Esophagus squamous epithelium (tissue), 5 donors: ENCODE data around the gene PCBP4. TPM values are rescaled to one million over a fixed set of nuclear protein-coding genes. Genes with fewer than 3 reads are reported as not detected.

ENCODE experiments used
- DNase-seq: peaks from one replicate; lab custom pipeline; 2025; lab: John Stamatoyannopoulos, UW
- H3K27ac ChIP-seq, 4 donors: fragments of 200-600 bp; sonication (generic); one replicate each; pipeline ENCODE4 v1.5.1; 2016 to 2019; ENCODE audit warnings: mild to moderate bottlenecking in 1 of 4
- H3K27me3 ChIP-seq, 4 donors: fragments of 200-600 bp; sonication (generic); 1 replicate in 3 of 4; 2 replicates in 1 of 4; pipeline versions ENCODE4 v1.5.1 to v1.6.0; 2017 to 2021; ENCODE audit warnings: antibody characterized with exemption in 1 of 4
- H3K36me3 ChIP-seq, 3 donors: fragments of 200-600 bp; sonication (generic); one replicate each; pipeline ENCODE4 v1.5.1; 2016 to 2019
- H3K4me1 ChIP-seq, 3 donors: fragments of 200-600 bp; sonication (generic); one replicate each; pipeline ENCODE4 v1.5.1; 2017 to 2019
- H3K4me3 ChIP-seq, 4 donors: fragments of 200-600 bp; sonication (generic); 1 replicate in 3 of 4; 2 replicates in 1 of 4; pipeline ENCODE4 v1.5.1; 2016 to 2019; ENCODE audit warnings: mild to moderate bottlenecking in 2 of 4, moderate library complexity in 1 of 4
- H3K9me3 ChIP-seq, 3 donors: fragments of 200-600 bp; sonication (generic); one replicate each; pipeline ENCODE4 v1.5.1; 2016 to 2019
- CTCF ChIP-seq, 6 experiments: fragments of 450-650 bp in 4 of 6; fragments of 200-600 bp in 2 of 6; sonication (generic) in 2 of 6; IDR thresholded peaks; one replicate each; pipeline ENCODE4 v1.5.1; 2016 to 2019; ENCODE audit warnings: antibody characterized with exemption in 6 of 6, mild to moderate bottlenecking in 4 of 6, moderate library complexity in 4 of 6
- POLR2A ChIP-seq, 4 donors: fragments of 450-650 bp; IDR thresholded peaks; one replicate each; pipeline ENCODE4 v1.6.1; 2017; ENCODE audit warnings: antibody characterized with exemption in 4 of 4, mild to moderate bottlenecking in 4 of 4, moderate library complexity in 3 of 4
- WGBS, 2 donors: methylation state at CpG; one replicate each; pipeline ENCODE4 v1.1.5; 2018; 5-methylcytosine and 5-hydroxymethylcytosine counted together
- intact Hi-C: fragments of 100-400 bp; cut with DNase I; formaldehyde crosslinking; loops from one replicate; pipeline ENCODE4 v1.15.0; 2022
- small RNA-seq, 4 donors: library from RNA; depleted of rRNA; stranded (forward); fragments of <200 nt; gene quantifications; one replicate each; pipeline ENCODE3, GENCODE V24; 2016
- total RNA-seq, 4 donors: library from RNA; depleted of rRNA; stranded (reverse); fragments of >200 nt; gene quantifications; one replicate each; pipeline ENCODE4 v1.1.0, GENCODE V29; 2016
- donor health status: DM: yes; HTN: yes; CAD: no.

The PCBP4 gene
- total RNA-seq, 4 donors from 2014 or later: 13.0 to 47.3 (median 19.5) TPM

GRCh38 chr3:51916418-51916817, 50.8 kb downstream of the PCBP4 start:
- H3K27me3 ChIP-seq: no peaks in the 10 kb centered on the region
- no peak overlapping the region for H3K27ac ChIP-seq
- H3K4me3 ChIP-seq: no peak overlapping the region
- no peaks in the 10 kb centered on the region for H3K9me3 ChIP-seq
- intact Hi-C loops: no loop called here
- no peak for TF ChIP-seq CTCF (IDR thresholded peaks at IDR 0.05)
- no peak for TF ChIP-seq POLR2A (IDR thresholded peaks at IDR 0.05)
- H3K4me1 ChIP-seq: no peaks in the 10 kb centered on the region
- DNase-seq: no peak
- 47 to 53% methylated on average over 5 of the region's 5 CpGs for WGBS, 2 donors
- no peaks in the 10 kb centered on the region for H3K36me3 ChIP-seq

GRCh38 chr3:51908026-51908425, 59.2 kb downstream of the PCBP4 start:
- Histone ChIP-seq H3K4me3 (no peak overlapping the region), H3K27ac (no peak overlapping the region), H3K36me3 (no peaks in the 10 kb centered on the region), H3K9me3 (peaks cover 0 to 11% (median 5%) of the 10 kb centered on the region in 3 donors), H3K4me1 (no peaks in the 10 kb centered on the region), H3K27me3 (peaks cover 0 to 4% (median 0%) of the 10 kb centered on the region in 4 donors)
- no peak for DNase-seq
- TF ChIP-seq CTCF (IDR thresholded peaks at IDR 0.05) (no peak), POLR2A (IDR thresholded peaks at IDR 0.05) (no peak)
- intact Hi-C loops: no loop called here
- WGBS, 2 donors: 40 to 58% methylated on average over 4 of the region's 4 CpGs

Small RNA genes lying within 50 kb of the gene (small RNA-seq; reads per million reads assigned to genes)
- 0 reads per million in 4 donors for gene AC115284.1

Other genes with a start within 250 kb of the PCBP4 start
- gene IQCF6, start 188.2 kb downstream of the PCBP4 start, total RNA-seq: not detected
- gene IQCF2, start 105.8 kb downstream of the PCBP4 start, total RNA-seq: not detected
- not detected for gene IQCF5, start 91.9 kb downstream of the PCBP4 start, total RNA-seq
- gene IQCF1, start 64.1 kb downstream of the PCBP4 start, total RNA-seq: not detected
- 10 to 100 TPM; 11.1 to 30.3 (median 21.3) TPM for gene RRP9, start 25.6 kb downstream of the PCBP4 start, total RNA-seq
- 10 to 100 TPM in 2 of 4 donors, 1 to 10 TPM in 2; 7.3 to 33.0 (median 14.2) TPM for gene PARP3, start 25.1 kb downstream of the PCBP4 start, total RNA-seq
- gene GPR62, start 12.1 kb downstream of the PCBP4 start, total RNA-seq: under 1 TPM in 2 of 4 donors, not detected in 2; 0.09 to 0.38 TPM
- gene ABHD14B, start 6.6 kb upstream of the PCBP4 start, total RNA-seq: 10 to 100 TPM; 29.6 to 54.4 (median 33.4) TPM
- 10 to 100 TPM in 2 of 4 donors, 1 to 10 TPM in 2; 4.3 to 14.2 (median 9.4) TPM for gene ABHD14A, start 7.6 kb upstream of the PCBP4 start, total RNA-seq
- gene ACY1, start 16.1 kb upstream of the PCBP4 start, total RNA-seq: 10 to 100 TPM; 20.2 to 42.7 (median 33.6) TPM
- gene RPL29, start 28.4 kb upstream of the PCBP4 start, total RNA-seq: 1,000 to 10,000 TPM; 1,191 to 2,826 (median 1,725) TPM
- 100 to 1,000 TPM in 1 of 4 donors, 10 to 100 TPM in 3; 49.3 to 105 (median 62.1) TPM for gene DUSP7, start 89.1 kb upstream of the PCBP4 start, total RNA-seq
- 10 to 100 TPM in 1 of 4 donors, 1 to 10 TPM in 3; 2.7 to 10.3 (median 4.8) TPM for gene POC1A, start 187.0 kb upstream of the PCBP4 start, total RNA-seq
- gene ALAS1, start 230.7 kb upstream of the PCBP4 start, total RNA-seq: 10 to 100 TPM; 28.3 to 45.5 (median 35.1) TPM